ENCODE measurements around the gene TECPR1. TPM values are rescaled to one million over a fixed set of nuclear protein-coding genes. Genes with fewer than 3 reads are reported as not detected.

Gene TECPR1, protein sequence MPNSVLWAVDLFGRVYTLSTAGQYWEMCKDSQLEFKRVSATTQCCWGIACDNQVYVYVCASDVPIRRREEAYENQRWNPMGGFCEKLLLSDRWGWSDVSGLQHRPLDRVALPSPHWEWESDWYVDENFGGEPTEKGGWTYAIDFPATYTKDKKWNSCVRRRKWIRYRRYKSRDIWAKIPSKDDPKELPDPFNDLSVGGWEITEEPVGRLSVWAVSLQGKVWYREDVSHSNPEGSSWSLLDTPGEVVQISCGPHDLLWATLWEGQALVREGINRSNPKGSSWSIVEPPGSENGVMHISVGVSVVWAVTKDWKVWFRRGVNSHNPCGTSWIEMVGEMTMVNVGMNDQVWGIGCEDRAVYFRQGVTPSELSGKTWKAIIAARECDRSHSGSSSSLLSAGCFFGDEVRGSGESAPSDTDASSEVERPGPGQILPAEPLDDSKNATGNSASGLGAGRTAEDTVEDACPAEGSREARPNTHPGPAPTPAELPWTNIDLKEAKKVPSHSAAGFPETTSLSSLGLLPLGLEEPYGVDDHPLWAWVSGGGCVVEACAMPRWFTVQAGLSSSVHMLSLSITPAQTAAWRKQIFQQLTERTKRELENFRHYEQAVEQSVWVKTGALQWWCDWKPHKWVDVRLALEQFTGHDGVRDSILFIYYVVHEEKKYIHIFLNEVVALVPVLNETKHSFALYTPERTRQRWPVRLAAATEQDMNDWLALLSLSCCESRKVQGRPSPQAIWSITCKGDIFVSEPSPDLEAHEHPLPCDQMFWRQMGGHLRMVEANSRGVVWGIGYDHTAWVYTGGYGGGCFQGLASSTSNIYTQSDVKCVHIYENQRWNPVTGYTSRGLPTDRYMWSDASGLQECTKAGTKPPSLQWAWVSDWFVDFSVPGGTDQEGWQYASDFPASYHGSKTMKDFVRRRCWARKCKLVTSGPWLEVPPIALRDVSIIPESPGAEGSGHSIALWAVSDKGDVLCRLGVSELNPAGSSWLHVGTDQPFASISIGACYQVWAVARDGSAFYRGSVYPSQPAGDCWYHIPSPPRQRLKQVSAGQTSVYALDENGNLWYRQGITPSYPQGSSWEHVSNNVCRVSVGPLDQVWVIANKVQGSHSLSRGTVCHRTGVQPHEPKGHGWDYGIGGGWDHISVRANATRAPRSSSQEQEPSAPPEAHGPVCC
- 12.4 and 13.3 TPM in 2 replicates for total RNA-seq (2012; rRNA removed)

DNA sequence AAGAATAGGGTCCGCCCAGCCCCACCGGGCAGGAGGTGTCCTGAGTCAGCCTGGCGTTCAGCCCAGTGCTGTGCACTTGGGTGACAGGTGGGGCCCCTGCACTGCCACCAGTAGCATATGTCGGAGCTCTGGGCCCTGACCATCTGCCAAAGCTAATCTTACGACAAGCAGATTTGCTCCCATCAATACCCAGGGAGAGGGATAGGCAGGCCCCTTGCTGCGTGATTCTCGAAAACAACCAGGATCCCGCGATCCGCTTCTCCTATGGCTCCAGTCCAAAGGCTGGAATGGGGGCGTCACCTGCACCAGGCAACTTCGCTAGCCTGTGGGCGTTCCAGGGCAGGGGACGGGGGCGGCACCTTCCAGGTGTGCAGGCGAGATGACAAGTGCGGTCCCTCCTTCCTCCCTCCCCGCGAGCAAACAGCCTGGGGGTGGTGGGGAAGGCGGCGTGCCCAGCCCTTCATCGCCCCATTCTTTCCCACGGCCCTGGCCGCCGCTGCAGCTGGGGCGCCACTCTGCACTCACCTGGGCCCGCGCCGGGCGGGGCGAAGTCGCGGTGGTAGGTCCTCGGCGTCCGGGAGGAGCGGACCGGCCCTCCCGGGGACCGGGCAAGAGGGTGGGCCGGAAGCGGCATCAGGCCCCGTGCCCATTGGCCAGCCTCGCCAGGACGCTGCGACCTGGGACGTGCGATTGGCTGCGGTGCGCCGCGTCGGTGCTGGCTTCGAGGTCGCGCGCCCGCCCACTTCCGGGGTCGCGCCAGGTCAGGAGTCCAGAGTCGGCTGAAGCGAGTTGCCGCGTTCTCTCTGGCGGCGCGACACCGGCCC is at the start of gene TECPR1:
TSS of gene TECPR1 (minus strand) at position 632 of the 824 bp plus-strand sequence. CDS start 6,086 bp downstream, outside the sequence.
- H3K27me3 ChIP-seq (ENCODE audit: control insufficient read depth, insufficient read depth, low read length): no peaks in the 10 kb centered on the region
- H3K9me3 ChIP-seq (replicated peaks; ENCODE audit: low read length): no peaks in the 10 kb centered on the region
- peaks cover 4% of the 10 kb centered on the region for H3K36me3 ChIP-seq (ENCODE audit: insufficient read depth, low read length)
- peak within 1 kb of the TSS; percentile 93 for H3K9ac ChIP-seq (ENCODE audit: low read depth, low read length)
- H3K4me3 ChIP-seq (ENCODE audit: low read length): peak within 1 kb of the TSS; percentile 99
- peak within 1 kb of the TSS; percentile 97 for H3K4me2 ChIP-seq (ENCODE audit: low read length)
- H3K4me1 ChIP-seq (ENCODE audit: control insufficient read depth, insufficient read depth, low read length): peaks cover 18% of the 10 kb centered on the region

DNA sequence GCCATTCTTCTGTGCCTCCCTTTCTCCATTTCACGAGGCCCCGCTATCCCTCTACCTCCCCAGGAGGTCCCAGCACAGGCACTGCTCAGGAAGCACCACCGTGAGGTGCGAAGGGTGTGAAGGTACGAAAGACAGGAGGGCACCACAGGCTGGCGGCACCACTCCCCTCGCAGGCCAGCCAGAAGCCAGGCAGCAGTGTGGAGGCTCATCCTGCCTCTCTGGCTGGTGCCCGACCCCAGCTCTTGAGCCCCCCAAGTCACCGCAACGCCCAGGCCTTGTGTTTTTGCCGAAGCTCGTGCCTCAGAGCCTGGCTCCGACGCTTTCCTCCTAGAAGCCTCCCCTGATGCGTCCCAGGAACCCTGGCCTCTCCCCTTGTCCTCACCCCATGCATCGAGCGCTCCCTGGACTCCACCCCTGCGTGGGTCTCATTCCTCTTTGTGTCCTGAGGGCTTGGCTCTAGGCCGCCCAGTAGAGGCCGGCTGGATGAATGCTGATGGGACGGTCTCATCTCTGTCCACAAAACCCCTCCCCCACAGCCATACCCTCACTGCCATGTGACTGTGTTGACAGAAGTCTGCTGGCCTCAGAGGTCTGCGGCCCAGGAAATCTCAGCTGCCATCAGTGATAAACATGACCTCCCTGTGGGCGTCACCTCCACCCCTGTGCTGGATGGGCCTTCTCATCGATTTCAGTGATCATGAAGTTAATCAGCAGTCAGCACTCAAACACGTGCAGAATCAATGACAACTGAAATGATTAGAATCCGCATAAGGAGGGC is 48.8 kb upstream of the TECPR1 start:
- Histone ChIP-seq H3K36me3 (ENCODE audit: insufficient read depth, low read length) (peaks cover 4% of the 10 kb centered on the region), H3K4me2 (ENCODE audit: low read length) (no peak overlapping the region), H3K4me1 (ENCODE audit: control insufficient read depth, insufficient read depth, low read length) (no peaks in the 10 kb centered on the region), H3K4me3 (ENCODE audit: low read length) (no peak overlapping the region), H3K9me3 (replicated peaks; ENCODE audit: low read length) (no peaks in the 10 kb centered on the region), H3K9ac (ENCODE audit: low read depth, low read length) (no peak overlapping the region), H3K27me3 (ENCODE audit: control insufficient read depth, insufficient read depth, low read length) (no peaks in the 10 kb centered on the region)

DNA sequence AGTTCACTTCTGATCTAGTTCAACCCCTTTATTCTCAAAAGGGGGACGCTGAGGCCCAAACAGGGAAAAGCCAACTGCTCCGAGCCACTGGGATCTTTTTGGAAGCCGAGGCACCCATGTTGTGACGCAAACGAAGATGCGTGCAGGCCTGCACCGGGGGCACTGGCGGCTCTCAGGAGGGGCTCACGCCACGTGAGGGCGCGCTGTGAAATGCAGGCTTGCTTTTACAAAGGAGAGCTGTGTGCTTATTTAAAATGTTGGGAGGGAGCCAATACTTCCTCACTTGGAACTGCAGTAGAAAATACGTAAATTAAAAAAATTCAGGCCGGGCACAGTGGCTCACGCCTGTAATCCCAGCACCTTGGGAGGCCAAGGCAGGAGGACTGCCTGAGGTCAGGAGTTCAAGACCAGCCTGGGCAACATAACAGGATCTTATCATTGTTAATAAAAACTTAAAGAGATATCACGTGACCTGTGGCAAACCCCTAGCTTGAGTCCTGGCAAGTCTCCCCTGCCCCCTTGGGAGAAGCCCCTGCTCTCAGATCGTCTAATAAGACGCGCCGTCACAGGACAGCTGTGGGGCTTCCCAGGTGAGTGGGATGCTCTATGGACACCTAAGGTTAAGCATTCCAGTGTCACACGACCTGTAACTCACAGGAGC is 45.7 kb upstream of the TECPR1 start:
- Histone ChIP-seq H3K4me3 (ENCODE audit: low read length) (no peak overlapping the region), H3K9me3 (replicated peaks; ENCODE audit: low read length) (no peaks in the 10 kb centered on the region), H3K9ac (ENCODE audit: low read depth, low read length) (no peak overlapping the region), H3K4me1 (ENCODE audit: control insufficient read depth, insufficient read depth, low read length) (no peaks in the 10 kb centered on the region), H3K4me2 (ENCODE audit: low read length) (no peak overlapping the region), H3K27me3 (ENCODE audit: control insufficient read depth, insufficient read depth, low read length) (no peaks in the 10 kb centered on the region), H3K36me3 (ENCODE audit: insufficient read depth, low read length) (peaks cover 30% of the 10 kb centered on the region)

DNA sequence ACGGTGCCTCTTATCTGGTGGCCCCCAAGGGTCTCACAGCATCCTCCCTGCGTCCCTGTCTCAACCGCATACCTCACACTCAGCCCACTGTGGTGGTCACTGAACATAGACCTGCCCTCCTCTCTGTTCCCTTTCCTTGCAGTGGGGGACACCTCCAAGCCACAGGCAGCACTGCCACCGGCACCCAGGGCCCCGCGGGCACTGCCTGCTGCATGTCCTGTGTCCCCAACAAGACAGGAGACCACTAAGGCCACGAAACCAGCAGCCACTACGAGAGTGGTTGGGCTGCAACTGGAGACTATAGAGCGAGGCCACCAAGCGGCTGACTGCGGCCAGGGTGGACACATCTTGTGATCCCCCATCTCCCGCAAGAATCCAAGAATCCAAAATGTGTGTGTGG is 44.8 kb upstream of the TECPR1 start:
- H3K27me3 ChIP-seq (ENCODE audit: control insufficient read depth, insufficient read depth, low read length): no peaks in the 10 kb centered on the region
- no peak overlapping the region for H3K4me2 ChIP-seq (ENCODE audit: low read length)
- H3K4me1 ChIP-seq (ENCODE audit: control insufficient read depth, insufficient read depth, low read length): no peaks in the 10 kb centered on the region
- H3K9me3 ChIP-seq (replicated peaks; ENCODE audit: low read length): no peaks in the 10 kb centered on the region
- no peak overlapping the region for H3K9ac ChIP-seq (ENCODE audit: low read depth, low read length)
- H3K4me3 ChIP-seq (ENCODE audit: low read length): no peak overlapping the region
- H3K36me3 ChIP-seq (ENCODE audit: insufficient read depth, low read length): peaks cover 39% of the 10 kb centered on the region

DNA sequence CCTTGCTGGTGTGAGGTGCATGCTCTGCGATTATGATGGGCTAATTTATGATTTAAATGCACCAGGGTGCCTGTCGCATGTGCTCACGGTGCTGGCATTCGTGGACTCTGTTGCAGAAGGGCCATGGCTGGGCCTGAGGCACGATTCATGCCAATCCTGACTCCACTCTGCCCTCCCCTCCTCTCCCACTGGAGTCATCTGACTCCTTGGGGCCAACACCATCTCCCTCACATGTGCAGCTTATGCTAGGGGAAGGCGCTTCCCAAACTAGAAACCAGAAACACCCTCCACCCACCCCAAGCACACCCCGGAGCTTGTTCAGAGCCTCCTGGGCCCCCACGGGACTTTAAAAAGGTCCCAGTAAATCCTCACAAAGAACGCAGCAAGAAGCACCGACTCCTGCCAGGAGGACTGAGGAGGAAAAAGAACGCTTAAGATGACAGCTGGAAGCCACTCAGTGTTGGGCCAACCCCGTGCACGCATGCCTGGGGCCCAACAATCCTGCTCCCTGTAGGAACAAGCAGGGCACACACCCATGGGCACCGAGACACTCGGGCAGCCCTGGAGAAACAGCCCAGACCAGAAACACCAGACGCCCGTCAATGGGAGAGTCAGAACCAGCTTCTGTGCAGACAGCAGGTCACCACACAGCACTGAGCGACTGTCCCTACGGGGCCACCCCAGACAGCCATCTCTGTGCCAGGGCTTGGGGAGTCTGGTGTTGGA is 43.6 kb upstream of the TECPR1 start:
- no peak overlapping the region for H3K9ac ChIP-seq (ENCODE audit: low read depth, low read length)
- peaks cover 51% of the 10 kb centered on the region for H3K36me3 ChIP-seq (ENCODE audit: insufficient read depth, low read length)
- no peak overlapping the region for H3K4me2 ChIP-seq (ENCODE audit: low read length)
- H3K4me3 ChIP-seq (ENCODE audit: low read length): no peak overlapping the region
- H3K9me3 ChIP-seq (replicated peaks; ENCODE audit: low read length): no peaks in the 10 kb centered on the region
- no peaks in the 10 kb centered on the region for H3K4me1 ChIP-seq (ENCODE audit: control insufficient read depth, insufficient read depth, low read length)
- no peaks in the 10 kb centered on the region for H3K27me3 ChIP-seq (ENCODE audit: control insufficient read depth, insufficient read depth, low read length)

DNA sequence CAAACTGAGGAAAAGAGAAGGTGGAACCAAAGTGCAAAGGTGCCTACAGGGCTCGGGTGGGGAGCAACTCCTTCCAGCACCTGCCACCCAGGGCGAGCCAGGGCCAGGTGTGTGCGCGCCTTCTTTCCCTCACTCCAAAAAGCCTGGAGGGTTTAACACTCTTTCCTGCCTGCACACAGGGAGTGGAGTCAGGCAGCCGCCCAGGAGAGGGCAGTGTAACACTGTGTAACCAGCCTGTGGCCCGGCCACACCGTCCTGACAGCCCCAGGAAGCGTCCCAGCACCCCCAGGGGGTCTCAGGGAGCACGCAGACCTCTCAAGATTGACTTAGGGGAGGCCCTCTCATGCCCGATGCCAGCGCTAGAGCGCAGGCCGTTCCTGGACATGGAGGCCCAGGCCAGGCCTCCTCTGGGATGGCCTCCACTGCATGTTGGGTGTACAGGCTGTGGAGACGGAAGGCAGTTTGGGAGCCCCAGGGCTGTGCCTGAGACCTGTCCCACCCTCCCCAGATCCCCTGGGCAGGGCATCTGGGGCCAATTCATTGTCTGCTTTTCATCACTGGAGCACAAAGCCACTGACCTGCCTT is 42.9 kb upstream of the TECPR1 start:
- H3K9ac ChIP-seq (ENCODE audit: low read depth, low read length): no peak overlapping the region
- no peaks in the 10 kb centered on the region for H3K27me3 ChIP-seq (ENCODE audit: control insufficient read depth, insufficient read depth, low read length)
- no peak overlapping the region for H3K4me2 ChIP-seq (ENCODE audit: low read length)
- no peak overlapping the region for H3K4me3 ChIP-seq (ENCODE audit: low read length)
- H3K36me3 ChIP-seq (ENCODE audit: insufficient read depth, low read length): peaks cover 52% of the 10 kb centered on the region
- no peaks in the 10 kb centered on the region for H3K9me3 ChIP-seq (replicated peaks; ENCODE audit: low read length)
- no peaks in the 10 kb centered on the region for H3K4me1 ChIP-seq (ENCODE audit: control insufficient read depth, insufficient read depth, low read length)

DNA sequence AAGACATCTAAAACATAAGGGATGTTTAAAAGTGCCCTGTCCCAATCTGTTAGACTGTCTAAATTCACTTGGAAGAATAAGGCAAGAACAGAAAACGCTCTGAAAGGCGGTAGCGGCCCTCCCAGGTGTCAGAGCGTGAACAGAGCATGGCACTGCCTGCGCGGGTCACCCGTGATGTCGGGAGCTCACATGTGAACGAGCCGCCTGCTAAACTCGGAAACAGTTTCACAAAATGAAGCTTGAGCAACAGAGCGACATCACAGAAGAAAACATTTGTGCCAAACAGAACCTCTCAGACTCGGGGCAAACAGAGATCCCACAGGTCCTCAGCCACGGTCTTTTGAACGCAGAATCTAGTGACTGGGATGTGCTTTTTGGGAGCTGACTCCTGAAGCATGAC is 42.3 kb upstream of the TECPR1 start:
- Histone ChIP-seq H3K36me3 (ENCODE audit: insufficient read depth, low read length) (peaks cover 58% of the 10 kb centered on the region), H3K4me3 (ENCODE audit: low read length) (no peak overlapping the region)

DNA sequence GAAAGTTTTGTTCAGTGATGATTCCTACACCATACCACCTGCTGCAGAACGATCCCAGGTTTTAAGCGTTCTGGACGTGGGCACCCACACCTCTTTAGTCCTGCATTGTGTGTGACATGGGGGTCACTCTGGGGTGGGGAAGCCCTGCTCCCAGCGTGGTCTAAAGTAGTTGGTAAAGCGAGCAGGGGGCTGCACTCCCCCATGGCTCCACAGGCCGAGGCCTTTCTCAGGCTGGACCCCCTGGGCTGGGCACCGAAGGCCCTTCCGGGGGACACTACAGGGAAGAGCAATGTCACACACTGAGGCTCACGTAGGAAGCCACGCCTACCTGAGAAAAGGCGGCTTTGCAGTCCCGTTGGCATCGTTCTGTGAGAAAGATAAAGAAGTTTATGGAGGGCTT is 41.7 kb upstream of the TECPR1 start:
- no peaks in the 10 kb centered on the region for H3K4me1 ChIP-seq (ENCODE audit: control insufficient read depth, insufficient read depth, low read length)
- no peak overlapping the region for H3K4me3 ChIP-seq (ENCODE audit: low read length)
- no peaks in the 10 kb centered on the region for H3K9me3 ChIP-seq (replicated peaks; ENCODE audit: low read length)
- H3K9ac ChIP-seq (ENCODE audit: low read depth, low read length): no peak overlapping the region
- no peak overlapping the region for H3K4me2 ChIP-seq (ENCODE audit: low read length)
- no peaks in the 10 kb centered on the region for H3K27me3 ChIP-seq (ENCODE audit: control insufficient read depth, insufficient read depth, low read length)
- peaks cover 61% of the 10 kb centered on the region for H3K36me3 ChIP-seq (ENCODE audit: insufficient read depth, low read length)

More for the DNA sequence above, 42.3 kb upstream of the TECPR1 start:
- Histone ChIP-seq H3K9me3 (replicated peaks; ENCODE audit: low read length) (no peaks in the 10 kb centered on the region), H3K9ac (ENCODE audit: low read depth, low read length) (no peak overlapping the region), H3K4me1 (ENCODE audit: control insufficient read depth, insufficient read depth, low read length) (no peaks in the 10 kb centered on the region), H3K4me2 (ENCODE audit: low read length) (no peak overlapping the region), H3K27me3 (ENCODE audit: control insufficient read depth, insufficient read depth, low read length) (no peaks in the 10 kb centered on the region)

DNA sequence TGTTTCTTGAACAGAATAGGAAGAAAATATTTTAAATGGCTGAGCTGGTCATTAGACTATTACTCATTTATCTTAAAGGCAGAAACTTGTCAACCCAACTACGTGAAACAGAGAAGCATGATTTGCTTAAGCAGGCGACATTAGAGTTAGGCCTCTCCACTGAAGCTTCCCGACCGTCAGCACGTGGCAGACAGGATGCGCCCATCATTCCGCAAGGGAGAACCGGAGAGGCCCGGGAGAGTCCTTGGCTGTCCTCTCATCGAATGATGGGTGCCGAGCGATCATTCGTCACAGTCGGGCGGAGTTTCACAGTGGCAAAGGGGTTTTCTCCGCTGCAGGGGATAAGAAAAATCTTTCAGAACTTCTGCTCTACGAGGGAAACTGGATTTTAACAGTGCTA is 41.2 kb upstream of the TECPR1 start:
- no peak overlapping the region for H3K4me3 ChIP-seq (ENCODE audit: low read length)
- no peak overlapping the region for H3K4me2 ChIP-seq (ENCODE audit: low read length)
- no peak overlapping the region for H3K9ac ChIP-seq (ENCODE audit: low read depth, low read length)
- H3K4me1 ChIP-seq (ENCODE audit: control insufficient read depth, insufficient read depth, low read length): peaks cover 1% of the 10 kb centered on the region
- no peaks in the 10 kb centered on the region for H3K27me3 ChIP-seq (ENCODE audit: control insufficient read depth, insufficient read depth, low read length)
- H3K36me3 ChIP-seq (ENCODE audit: insufficient read depth, low read length): peaks cover 65% of the 10 kb centered on the region
- no peaks in the 10 kb centered on the region for H3K9me3 ChIP-seq (replicated peaks; ENCODE audit: low read length)

All from skeletal muscle satellite cell (primary cell).